ENCODE measurements around the gene C6orf62. TPM values are rescaled to one million over a fixed set of nuclear protein-coding genes. Genes with fewer than 3 reads are reported as not detected.
"Not testable (repeated sequence)": the region's sequence is repeated elsewhere in the genome, so short reads cannot be mapped to it uniquely, and the experiment has no call there.

The C6orf62 gene
- total RNA-seq, 1 donor from 2014 or later = 37.6 TPM

GRCh38 chr6:24683297-24684296 lies 35.4 kb downstream of the C6orf62 start:
- DNase-seq = no peak
- intact Hi-C loops (cut with DNase I) = no loop called here
- no peak for ATAC-seq (ENCODE audit: poor library complexity)

GRCh38 chr6:24680582-24680981 lies 38.4 kb downstream of the C6orf62 start:
- ATAC-seq (ENCODE audit: poor library complexity) (no peak), DNase-seq (no peak)
- intact Hi-C loops (cut with DNase I) = no loop called here

- intact Hi-C loops (cut with DNase I); ATAC-seq (ENCODE audit: poor library complexity): not testable (repeated sequence)
Measured at GRCh38 chr6:24678792-24679352, 40.1 kb downstream of the C6orf62 start.

GRCh38 chr6:24673625-24674024 lies 45.3 kb downstream of the C6orf62 start:
- intact Hi-C loops (cut with DNase I) = no loop called here
- DNase-seq (no peak), ATAC-seq (ENCODE audit: poor library complexity) (no peak)

More at GRCh38 chr6:24678792-24679352, 40.1 kb downstream of the C6orf62 start:
- DNase-seq = not testable (repeated sequence)

- DNase-seq = no peak
- ATAC-seq (ENCODE audit: poor library complexity) = no peak
- intact Hi-C loops (cut with DNase I) = no loop called here
Measured at GRCh38 chr6:24672620-24673182, 46.3 kb downstream of the C6orf62 start.

GRCh38 chr6:24671077-24671476 lies 47.9 kb downstream of the C6orf62 start:
- ATAC-seq (ENCODE audit: poor library complexity); DNase-seq; intact Hi-C loops (cut with DNase I): not testable (repeated sequence)

GRCh38 chr6:24670492-24670891 lies 48.5 kb downstream of the C6orf62 start:
- DNase-seq; ATAC-seq (ENCODE audit: poor library complexity); intact Hi-C loops (cut with DNase I): not testable (repeated sequence)

GRCh38 chr6:24668997-24669361 lies 50.0 kb downstream of the C6orf62 start:
- ATAC-seq (ENCODE audit: poor library complexity) (no peak), DNase-seq (no peak)
- intact Hi-C loops (cut with DNase I) = no loop called here

- ATAC-seq (ENCODE audit: poor library complexity); DNase-seq; intact Hi-C loops (cut with DNase I): not testable (repeated sequence)
Measured at GRCh38 chr6:24668066-24668996, 50.6 kb downstream of the C6orf62 start.

GRCh38 chr6:24667378-24667803 lies 51.6 kb downstream of the C6orf62 start:
- intact Hi-C loops (cut with DNase I) = no loop called here
- ATAC-seq (ENCODE audit: poor library complexity) (peak; percentile 23), DNase-seq (no peak)

GRCh38 chr6:24666641-24667377 lies 52.1 kb downstream of the C6orf62 start, which contains the start of the genes ACOT13 and TDP2:
Gene ACOT13, plus strand, starts transcription at chr6:24667077. Its CDS starts 187 bp downstream, at chr6:24667264.
Gene TDP2, minus strand, starts transcription at chr6:24666899. Its CDS starts 37 bp downstream, at chr6:24666862.
- ATAC-seq (ENCODE audit: poor library complexity) = peak; percentile 100
- intact Hi-C loops (cut with DNase I) = no loop called here

GRCh38 chr6:24666097-24666640 lies 52.8 kb downstream of the C6orf62 start:
- intact Hi-C loops (cut with DNase I) = no loop called here
- peak; percentile 55 for DNase-seq
- peak; percentile 30 for ATAC-seq (ENCODE audit: poor library complexity)

More at GRCh38 chr6:24666641-24667377, 52.1 kb downstream of the C6orf62 start, which contains the start of the genes ACOT13 and TDP2:
- peak; percentile 98 for DNase-seq

GRCh38 chr6:24664046-24664987 lies 54.6 kb downstream of the C6orf62 start:
- intact Hi-C loops (cut with DNase I) = no loop called here
- ATAC-seq (ENCODE audit: poor library complexity) (no peak), DNase-seq (no peak)

GRCh38 chr6:24663189-24663588 lies 55.8 kb downstream of the C6orf62 start:
- no peak for DNase-seq
- ATAC-seq (ENCODE audit: poor library complexity) = no peak
- intact Hi-C loops (cut with DNase I) = no loop called here

- no peak for DNase-seq
- no peak for ATAC-seq (ENCODE audit: poor library complexity)
- intact Hi-C loops (cut with DNase I) = no loop called here
Measured at GRCh38 chr6:24662236-24662635, 56.7 kb downstream of the C6orf62 start.

GRCh38 chr6:24661759-24662158 lies 57.2 kb downstream of the C6orf62 start:
- DNase-seq; ATAC-seq (ENCODE audit: poor library complexity); intact Hi-C loops (cut with DNase I): not testable (repeated sequence)
